ENCODE measurements around the gene ASPG. TPM values are rescaled to one million over a fixed set of nuclear protein-coding genes. Genes with fewer than 3 reads are reported as not detected.

Gene ASPG
- total RNA-seq, 1 donor from 2014 or later: 1.2 TPM

- H3K9me3 Mint-ChIP-seq (ENCODE audit: unreplicated experiment): no peaks in the 10 kb centered on the region
- no peak for DNase-seq (ENCODE audit: low spot score)
- H3K36me3 Mint-ChIP-seq (ENCODE audit: low read depth, unreplicated experiment): peaks cover 3% of the 10 kb centered on the region
- H3K4me1 Mint-ChIP-seq (ENCODE audit: unreplicated experiment): peaks cover 2% of the 10 kb centered on the region
- TF ChIP-seq CTCF (IDR thresholded peaks at IDR 0.05; ENCODE audit: unreplicated experiment): no peak
- no peak overlapping the region for H3K27ac Mint-ChIP-seq (ENCODE audit: unreplicated experiment)
- peaks cover 10% of the 10 kb centered on the region for H3K27me3 Mint-ChIP-seq (ENCODE audit: unreplicated experiment)
- H3K4me3 Mint-ChIP-seq (ENCODE audit: unreplicated experiment): no peak overlapping the region
Measured at GRCh38 chr14:104080376-104081260, 4.9 kb upstream of the ASPG start.

- DNase-seq (ENCODE audit: low spot score): no peak
Measured at GRCh38 chr14:104081261-104081835, 4.2 kb upstream of the ASPG start.

GRCh38 chr14:104081951-104082464 is 3.5 kb upstream of the ASPG start:
- peaks cover 2% of the 10 kb centered on the region for H3K4me1 Mint-ChIP-seq (ENCODE audit: unreplicated experiment)
- H3K27me3 Mint-ChIP-seq (ENCODE audit: unreplicated experiment): peaks cover 10% of the 10 kb centered on the region
- no peak overlapping the region for H3K27ac Mint-ChIP-seq (ENCODE audit: unreplicated experiment)
- no peak for DNase-seq (ENCODE audit: low spot score)
- H3K36me3 Mint-ChIP-seq (ENCODE audit: low read depth, unreplicated experiment): peaks cover 3% of the 10 kb centered on the region
- no peak for TF ChIP-seq CTCF (IDR thresholded peaks at IDR 0.05; ENCODE audit: unreplicated experiment)
- no peaks in the 10 kb centered on the region for H3K9me3 Mint-ChIP-seq (ENCODE audit: unreplicated experiment)
- no peak overlapping the region for H3K4me3 Mint-ChIP-seq (ENCODE audit: unreplicated experiment)

More at GRCh38 chr14:104081261-104081835, 4.2 kb upstream of the ASPG start:
- Mint-ChIP-seq H3K4me1 (ENCODE audit: unreplicated experiment) (peaks cover 2% of the 10 kb centered on the region), H3K9me3 (ENCODE audit: unreplicated experiment) (no peaks in the 10 kb centered on the region), H3K27me3 (ENCODE audit: unreplicated experiment) (peaks cover 10% of the 10 kb centered on the region), H3K36me3 (ENCODE audit: low read depth, unreplicated experiment) (peaks cover 3% of the 10 kb centered on the region), H3K4me3 (ENCODE audit: unreplicated experiment) (no peak overlapping the region), H3K27ac (ENCODE audit: unreplicated experiment) (no peak overlapping the region)
- TF ChIP-seq CTCF (IDR thresholded peaks at IDR 0.05; ENCODE audit: unreplicated experiment): no peak

GRCh38 chr14:104082807-104083206 is 2.7 kb upstream of the ASPG start:
- TF ChIP-seq CTCF (IDR thresholded peaks at IDR 0.05; ENCODE audit: unreplicated experiment): no peak
- H3K9me3 Mint-ChIP-seq (ENCODE audit: unreplicated experiment): no peaks in the 10 kb centered on the region
- peaks cover 2% of the 10 kb centered on the region for H3K4me1 Mint-ChIP-seq (ENCODE audit: unreplicated experiment)
- no peak for DNase-seq (ENCODE audit: low spot score)
- H3K27me3 Mint-ChIP-seq (ENCODE audit: unreplicated experiment): peaks cover 12% of the 10 kb centered on the region
- no peak overlapping the region for H3K4me3 Mint-ChIP-seq (ENCODE audit: unreplicated experiment)
- no peak overlapping the region for H3K27ac Mint-ChIP-seq (ENCODE audit: unreplicated experiment)
- H3K36me3 Mint-ChIP-seq (ENCODE audit: low read depth, unreplicated experiment): peaks cover 3% of the 10 kb centered on the region

Data from endothelial cell (in vitro differentiated cells).